Brain microvascular endothelial cell (primary cell): ENCODE results near the gene BMP8B.

Experiments
- DNase-seq: peaks from one replicate; pipeline ENCODE4 v3.0.0-alpha.2; 2020
- H3K27ac ChIP-seq: fragments of 250-450 bp; sonication (Bioruptor Pico); 2 replicates; pipeline ENCODE4 v1.5.1; 2020; ENCODE audit warnings: mild to moderate bottlenecking, moderate library complexity
- H3K27me3 ChIP-seq: fragments of 250-450 bp; sonication (Bioruptor Pico); replicated peaks from 2 replicates; pipeline ENCODE4 v1.5.1; 2020; ENCODE audit warnings: mild to moderate bottlenecking
- H3K36me3 ChIP-seq: fragments of 250-450 bp; sonication (Bioruptor Pico); replicated peaks from 2 replicates; pipeline ENCODE4 v1.5.1; 2020; ENCODE audit warnings: mild to moderate bottlenecking
- H3K4me3 ChIP-seq: 2 replicates; pipeline ENCODE4 v1.5.1; 2011; ENCODE audit warnings: low read depth, mild to moderate bottlenecking, control low read depth, low read length, moderate library complexity
- in situ Hi-C: cut with HindIII; loops from 2 replicates; pipeline ENCODE4 v1.10.0; 2017; ENCODE audit warnings: low sequenced_read_pairs, low pct_ligation_motif_present
- TF ChIP-seq, protein P1 (sequence below): IDR thresholded peaks from 2 replicates; pipeline ENCODE4 v1.5.1; 2011; ENCODE audit warnings: low read depth, mild to moderate bottlenecking, moderate library complexity, low read length, control low read depth, inconsistent platforms; ENCODE audit errors: missing control alignments

BMP8B gene

DNA sequence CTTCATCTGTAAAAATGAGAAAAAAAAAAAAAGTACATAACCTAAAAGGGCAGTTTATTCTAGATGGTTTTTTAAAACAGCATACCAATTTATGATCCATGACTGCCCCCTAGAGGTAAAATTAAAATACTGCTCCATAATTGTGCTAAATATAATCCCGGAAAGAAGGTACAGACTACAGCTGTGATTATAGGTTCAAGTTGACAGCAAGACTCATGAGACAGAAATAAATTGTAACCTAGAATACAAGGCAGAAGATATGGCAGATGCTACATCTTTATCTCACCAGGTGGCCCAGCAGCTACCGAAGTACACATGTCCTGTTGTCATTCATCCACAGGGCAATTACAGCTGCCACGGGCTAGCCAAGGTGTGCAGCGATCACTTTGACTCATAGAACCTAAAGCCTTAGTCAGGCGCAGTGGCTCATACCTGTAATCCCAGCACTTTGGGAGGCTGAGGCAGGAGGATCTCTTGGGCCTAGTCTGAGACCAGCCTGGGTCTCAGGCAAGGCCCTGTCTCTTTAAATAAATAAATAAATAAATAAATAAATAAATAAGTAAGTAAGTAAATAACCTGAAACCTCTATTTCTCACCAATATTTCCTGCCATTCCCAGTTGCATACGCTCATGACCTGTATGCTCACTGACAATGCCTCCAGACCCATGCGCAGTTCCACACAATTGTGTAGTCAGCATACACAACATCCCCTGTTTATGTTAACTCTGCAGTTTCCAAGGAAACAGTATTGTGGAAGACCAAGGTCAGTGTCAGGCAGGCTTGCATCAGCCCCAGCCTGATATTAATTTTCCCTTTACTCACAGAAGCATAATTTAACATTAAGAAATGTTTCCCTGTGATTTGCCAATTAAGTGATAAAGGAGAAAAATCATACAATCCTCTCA lies 68.3 kb downstream of the BMP8B start:
- in situ Hi-C loops, result no loop called here
- peaks cover 29% of the 10 kb centered on the region for H3K27me3 ChIP-seq
- no peak overlapping the region for H3K27ac ChIP-seq
- TF ChIP-seq, protein P1, sequence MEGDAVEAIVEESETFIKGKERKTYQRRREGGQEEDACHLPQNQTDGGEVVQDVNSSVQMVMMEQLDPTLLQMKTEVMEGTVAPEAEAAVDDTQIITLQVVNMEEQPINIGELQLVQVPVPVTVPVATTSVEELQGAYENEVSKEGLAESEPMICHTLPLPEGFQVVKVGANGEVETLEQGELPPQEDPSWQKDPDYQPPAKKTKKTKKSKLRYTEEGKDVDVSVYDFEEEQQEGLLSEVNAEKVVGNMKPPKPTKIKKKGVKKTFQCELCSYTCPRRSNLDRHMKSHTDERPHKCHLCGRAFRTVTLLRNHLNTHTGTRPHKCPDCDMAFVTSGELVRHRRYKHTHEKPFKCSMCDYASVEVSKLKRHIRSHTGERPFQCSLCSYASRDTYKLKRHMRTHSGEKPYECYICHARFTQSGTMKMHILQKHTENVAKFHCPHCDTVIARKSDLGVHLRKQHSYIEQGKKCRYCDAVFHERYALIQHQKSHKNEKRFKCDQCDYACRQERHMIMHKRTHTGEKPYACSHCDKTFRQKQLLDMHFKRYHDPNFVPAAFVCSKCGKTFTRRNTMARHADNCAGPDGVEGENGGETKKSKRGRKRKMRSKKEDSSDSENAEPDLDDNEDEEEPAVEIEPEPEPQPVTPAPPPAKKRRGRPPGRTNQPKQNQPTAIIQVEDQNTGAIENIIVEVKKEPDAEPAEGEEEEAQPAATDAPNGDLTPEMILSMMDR, result peak; percentile 25
- peak; percentile 24 for DNase-seq
- no peaks in the 10 kb centered on the region for H3K36me3 ChIP-seq
- H3K4me3 ChIP-seq, result no peak overlapping the region

DNA sequence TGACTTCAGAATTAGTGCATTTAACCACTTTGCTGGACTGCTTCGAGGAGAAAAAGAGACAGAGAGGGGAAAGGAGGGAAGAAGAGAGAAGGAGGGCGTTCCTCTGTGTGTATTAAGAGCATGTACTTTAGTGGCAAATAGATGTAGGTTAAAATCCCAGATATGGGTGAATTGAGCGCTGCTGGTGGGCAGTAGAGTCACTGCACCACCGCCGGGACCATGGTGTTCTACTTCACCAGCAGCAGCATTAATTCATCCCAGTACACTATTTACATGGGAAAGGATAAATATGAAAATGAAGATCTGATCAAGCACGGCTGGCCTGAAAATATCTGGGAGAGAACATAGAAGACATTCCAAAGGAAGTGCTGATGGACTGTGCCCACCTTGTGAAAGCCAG lies 70.9 kb downstream of the BMP8B start:
- Histone ChIP-seq H3K27me3 (peaks cover 29% of the 10 kb centered on the region), H3K4me3 (no peak overlapping the region), H3K36me3 (no peaks in the 10 kb centered on the region), H3K27ac (no peak overlapping the region)
- TF ChIP-seq, protein P1, result peak; percentile 33
- DNase-seq, result no peak
- in situ Hi-C loops, result no loop called here

DNA sequence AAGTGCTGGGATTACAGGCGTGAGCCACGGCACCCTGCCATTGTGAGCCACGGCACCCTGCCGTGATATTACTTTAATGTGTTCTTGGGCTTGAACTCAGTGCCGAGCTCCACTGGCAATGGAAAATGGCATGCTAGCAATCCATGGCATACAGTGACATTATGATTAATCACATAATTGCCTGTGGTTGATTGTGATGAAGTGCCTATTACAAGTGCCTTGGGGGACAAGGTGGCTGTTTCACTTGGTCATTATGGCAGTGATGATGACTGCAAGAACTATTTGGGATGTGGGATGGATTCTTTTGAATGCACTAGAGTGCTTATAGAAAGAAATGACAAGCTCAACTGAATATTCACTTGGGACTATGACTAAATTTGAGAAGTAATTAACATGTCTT lies 75.1 kb downstream of the BMP8B start:
- DNase-seq, result no peak
- TF ChIP-seq, protein P1, result no peak
- Histone ChIP-seq H3K4me3 (no peak overlapping the region), H3K27ac (no peak overlapping the region), H3K27me3 (peaks cover 29% of the 10 kb centered on the region), H3K36me3 (no peaks in the 10 kb centered on the region)
- in situ Hi-C loops, result no loop called here

DNA sequence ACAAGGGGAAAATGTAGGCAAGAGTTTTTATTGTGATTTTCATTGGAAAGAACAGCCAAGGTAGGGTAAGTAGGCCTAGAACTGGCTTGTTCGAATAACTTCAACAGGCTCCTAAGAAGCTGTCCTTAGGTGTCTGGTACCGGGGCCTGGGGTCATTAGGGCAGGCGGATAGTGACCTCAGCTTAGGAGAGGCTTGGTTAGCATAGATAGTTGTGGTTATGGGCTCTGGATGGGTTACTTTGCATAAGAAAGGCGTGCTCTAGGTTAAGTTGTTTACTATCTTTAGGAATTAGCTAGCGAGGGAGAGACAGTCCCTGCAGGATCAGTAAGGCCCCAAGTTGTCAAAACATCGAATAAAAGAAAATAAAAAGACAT lies 76.7 kb downstream of the BMP8B start:
- Histone ChIP-seq H3K27ac (no peak overlapping the region), H3K4me3 (no peak overlapping the region), H3K36me3 (no peaks in the 10 kb centered on the region), H3K27me3 (peaks cover 16% of the 10 kb centered on the region)
- DNase-seq, result no peak
- in situ Hi-C loops, result no loop called here
- TF ChIP-seq, protein P1, result no peak

DNA sequence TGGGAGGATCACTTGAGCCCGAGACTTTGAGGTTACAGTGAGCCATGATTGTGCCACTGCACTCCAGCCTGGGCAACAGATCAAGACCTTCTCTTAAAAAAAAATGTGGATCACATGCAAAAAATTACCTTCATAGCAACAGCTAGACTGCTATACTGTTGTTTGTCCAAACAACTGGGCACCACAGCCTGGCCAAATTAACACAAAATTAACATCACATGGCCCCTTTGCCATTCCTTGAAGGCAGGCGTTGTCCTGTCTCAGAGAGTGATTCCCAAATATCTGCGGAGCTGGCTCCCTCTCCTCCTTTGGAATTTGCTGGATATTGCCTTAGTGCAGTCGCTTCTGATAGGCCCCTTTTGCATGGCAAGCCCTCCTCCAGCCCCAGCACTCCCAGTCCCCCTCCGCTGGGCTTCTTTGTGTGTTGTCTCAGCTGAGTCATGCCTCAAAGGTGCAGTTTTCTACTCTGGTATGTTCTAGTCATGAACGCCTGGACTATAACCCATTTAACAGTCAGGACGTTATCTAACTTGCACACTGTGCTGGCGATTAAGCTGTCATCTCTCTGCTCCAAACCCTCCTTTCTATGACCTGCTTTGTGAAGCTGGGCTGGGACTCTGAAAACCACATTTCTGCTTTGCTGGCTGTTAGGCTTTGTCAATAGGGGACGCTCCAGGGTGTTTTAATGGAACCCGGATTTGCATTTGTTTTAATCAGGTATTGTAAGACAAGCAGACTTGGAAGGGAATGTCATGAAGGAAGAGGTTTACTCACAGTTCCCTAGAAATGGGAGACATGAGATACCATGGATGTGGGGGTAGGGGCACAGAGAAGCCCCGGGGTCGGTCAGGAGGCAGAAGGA lies 77.3 kb downstream of the BMP8B start:
- TF ChIP-seq, protein P1, result peak; percentile 14
- Histone ChIP-seq H3K4me3 (no peak overlapping the region), H3K27me3 (peaks cover 15% of the 10 kb centered on the region), H3K27ac (no peak overlapping the region), H3K36me3 (no peaks in the 10 kb centered on the region)
- DNase-seq, result peak; percentile 56
- in situ Hi-C loops, result no loop called here
